Neutrophil (primary cell): ENCODE data around the gene PSMB5.
A peak's percentile ranks its signal among the peaks of the same experiment; 100 is the strongest.

Experiments
- H3K27ac ChIP-seq: fragments of 200-600 bp; sonication (generic); 2 replicates; pipeline ENCODE4 v1.5.1; 2016; ENCODE audit warnings: mild to moderate bottlenecking, moderate library complexity
- H3K27me3 ChIP-seq: fragments of 200-600 bp; sonication (generic); 2 replicates; pipeline ENCODE4 v1.6.0; 2016; ENCODE audit warnings: mild to moderate bottlenecking
- H3K36me3 ChIP-seq: fragments of 200-600 bp; sonication (generic); 2 replicates; pipeline ENCODE4 v1.5.1; 2017
- H3K4me1 ChIP-seq, 2 experiments: fragments of 200-600 bp in 1 of 2; sonication (generic) in 1 of 2; 1 replicate in 1 of 2; 2 replicates in 1 of 2; pipeline versions ENCODE4 v1.5.1 to v1.6.1; 2013 to 2016; ENCODE audit warnings: low read depth in 1 of 2, low read length in 1 of 2, mild to moderate bottlenecking in 1 of 2, moderate library complexity in 1 of 2; ENCODE audit not compliant: control insufficient read depth in 1 of 2, insufficient read depth in 1 of 2
- H3K4me3 ChIP-seq, 2 experiments: fragments of 200-600 bp in 1 of 2; sonication (generic) in 1 of 2; 1 replicate in 1 of 2; 2 replicates in 1 of 2; pipeline ENCODE4 v1.5.1; 2013 to 2016; ENCODE audit warnings: low read depth in 1 of 2, low read length in 1 of 2, mild to moderate bottlenecking in 1 of 2, moderate library complexity in 1 of 2
- H3K9me3 ChIP-seq: fragments of 200-600 bp; sonication (generic); 2 replicates; pipeline ENCODE4 v1.5.1; 2016
- CTCF ChIP-seq: fragments of 200-600 bp; sonication (generic); IDR thresholded peaks from 2 replicates; pipeline ENCODE4 v1.5.1; 2016; ENCODE audit warnings: antibody characterized with exemption

Gene PSMB5

DNA sequence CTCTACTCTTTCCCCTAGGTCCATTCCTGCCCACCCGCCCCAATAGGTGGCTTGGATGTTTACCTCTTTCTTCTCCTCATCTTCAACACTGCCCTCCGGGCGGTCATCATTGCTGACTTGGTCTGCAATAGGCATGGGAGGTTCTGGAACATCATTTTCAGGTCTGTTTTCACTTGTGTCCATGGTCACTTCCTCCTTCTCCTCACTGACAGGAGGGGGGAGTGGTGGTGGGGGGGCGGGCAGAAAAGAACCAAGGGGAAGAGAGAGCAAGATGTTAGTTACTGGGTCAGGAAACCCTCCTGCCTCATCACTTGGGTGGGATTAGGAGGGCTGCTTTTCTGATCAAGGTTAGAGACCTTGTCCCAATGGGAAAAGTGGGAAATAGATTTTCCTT is 34.7 kb upstream of the PSMB5 start:
- H3K9me3 ChIP-seq, result no peaks in the 10 kb centered on the region
- H3K36me3 ChIP-seq, result peaks cover 79% of the 10 kb centered on the region
- H3K4me3 ChIP-seq, result no peak overlapping the region
- no peaks in the 10 kb centered on the region for H3K27me3 ChIP-seq
- peaks cover 33 to 37% of the 10 kb centered on the region in 2 experiments for H3K4me1 ChIP-seq
- peak overlapping the region; percentile 66 for H3K27ac ChIP-seq
- TF ChIP-seq CTCF, result no peak

GRCh38 chr14:23068789-23069412 is 34.2 kb upstream of the PSMB5 start:
- Histone ChIP-seq H3K4me1 (peaks cover 33 to 37% of the 10 kb centered on the region in 2 experiments), H3K4me3 (no peak overlapping the region), H3K27ac (peak overlapping the region; percentile 66), H3K36me3 (peaks cover 79% of the 10 kb centered on the region), H3K27me3 (no peaks in the 10 kb centered on the region), H3K9me3 (no peaks in the 10 kb centered on the region)
- TF ChIP-seq CTCF, result peak; percentile 93

GRCh38 chr14:23067847-23068788 is 33.4 kb upstream of the PSMB5 start:
- H3K36me3 ChIP-seq, result peaks cover 79% of the 10 kb centered on the region
- no peak for TF ChIP-seq CTCF
- H3K9me3 ChIP-seq, result no peaks in the 10 kb centered on the region
- H3K4me1 ChIP-seq, result peaks cover 33 to 37% of the 10 kb centered on the region in 2 experiments
- peak overlapping the region; percentile 66 for H3K27ac ChIP-seq
- no peaks in the 10 kb centered on the region for H3K27me3 ChIP-seq
- H3K4me3 ChIP-seq, result no peak overlapping the region

DNA sequence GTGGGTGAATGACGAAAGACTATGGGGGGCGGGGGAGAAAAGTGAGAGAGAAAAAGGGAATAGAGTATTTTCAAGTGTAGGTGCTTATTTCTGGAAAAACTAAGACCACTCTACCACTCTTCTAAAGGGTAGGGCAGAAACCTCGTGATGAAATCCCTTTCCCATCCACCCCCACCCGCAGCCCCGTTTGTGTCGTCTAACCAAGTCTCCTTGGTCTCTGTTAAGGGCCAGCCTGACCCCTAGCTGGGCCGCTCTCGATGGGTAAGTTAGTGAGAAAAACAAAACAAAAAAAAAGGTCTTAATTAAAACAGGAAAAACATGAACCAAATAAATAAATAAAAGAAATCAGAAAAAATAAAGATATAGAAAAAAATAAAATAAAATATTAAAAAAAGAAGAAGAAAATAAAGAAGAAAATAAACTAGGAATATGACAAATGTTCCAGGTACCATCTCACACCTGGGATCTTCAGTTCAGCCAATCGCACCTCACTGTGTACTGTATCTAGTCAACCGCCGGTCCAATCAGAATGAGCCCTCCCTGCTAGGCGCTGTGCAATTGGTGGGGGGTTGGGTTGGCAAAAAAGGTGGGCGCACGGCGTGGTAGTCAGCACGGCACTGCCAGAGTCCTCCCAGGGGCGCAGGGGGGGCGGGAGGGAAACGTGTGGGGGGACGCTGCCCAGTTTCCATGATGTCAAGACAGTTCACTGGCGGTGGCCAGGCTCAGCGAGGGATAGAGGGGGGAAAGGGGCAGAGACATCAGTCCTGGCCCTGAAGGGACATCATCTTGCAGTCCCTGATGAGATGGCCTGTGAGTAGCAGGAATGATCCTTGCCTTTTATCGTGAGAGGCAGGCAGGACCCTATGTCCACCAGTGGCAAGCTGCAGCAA is 32.4 kb upstream of the PSMB5 start:
- Histone ChIP-seq H3K27me3 (no peaks in the 10 kb centered on the region), H3K4me3 (no peak overlapping the region), H3K9me3 (no peaks in the 10 kb centered on the region), H3K36me3 (peaks cover 79% of the 10 kb centered on the region), H3K4me1 (peaks cover 29 to 34% of the 10 kb centered on the region in 2 experiments), H3K27ac (no peak overlapping the region)
- TF ChIP-seq CTCF, result no peak

- H3K27ac ChIP-seq, result no peak overlapping the region
- no peaks in the 10 kb centered on the region for H3K27me3 ChIP-seq
- no peak overlapping the region for H3K4me3 ChIP-seq
- peaks cover 83% of the 10 kb centered on the region for H3K36me3 ChIP-seq
- peaks cover 22 to 26% of the 10 kb centered on the region in 2 experiments for H3K4me1 ChIP-seq
- H3K9me3 ChIP-seq, result no peaks in the 10 kb centered on the region
- no peak for TF ChIP-seq CTCF
Observed at GRCh38 chr14:23066368-23066767, 31.7 kb upstream of the PSMB5 start.
